Breast epithelium (tissue), 4 donors: Measurements from ENCODE around the gene GNA12. TPM values are rescaled to one million over a fixed set of nuclear protein-coding genes. Genes with fewer than 3 reads are reported as not detected.

Experiments used
- DNase-seq, 2 donors: peaks; one replicate each; pipeline ENCODE4 v3.0.0-alpha.2; 2019; ENCODE audit warnings: low spot score in 2 of 2
- H3K27ac ChIP-seq, 2 donors: fragments of 200-600 bp; sonication (generic) in 1 of 2; one replicate each; pipeline ENCODE4 v1.5.1; 2016 to 2019; ENCODE audit warnings: mild to moderate bottlenecking in 1 of 2
- H3K27me3 ChIP-seq, 2 donors: fragments of 200-600 bp; sonication (generic) in 1 of 2; one replicate each; pipeline versions ENCODE4 v1.5.1 to v1.6.0; 2017 to 2019; ENCODE audit warnings: control low read depth in 1 of 2, mild to moderate bottlenecking in 1 of 2
- H3K36me3 ChIP-seq: fragments of 200-600 bp; one replicate; pipeline ENCODE4 v1.5.1; 2019
- H3K4me1 ChIP-seq, 2 donors: fragments of 200-600 bp; sonication (generic); one replicate each; pipeline ENCODE4 v1.5.1; 2016 to 2019; ENCODE audit warnings: control low read depth in 1 of 2
- H3K4me3 ChIP-seq, 3 donors: fragments of 200-600 bp; sonication (generic); 1 replicate in 2 of 3; 2 replicates in 1 of 3; pipeline ENCODE4 v1.5.1; 2016 to 2019; ENCODE audit warnings: mild to moderate bottlenecking in 3 of 3, moderate library complexity in 2 of 3
- H3K9me3 ChIP-seq, 2 donors: fragments of 200-600 bp; sonication (generic) in 1 of 2; one replicate each; pipeline ENCODE4 v1.5.1; 2016 to 2019; ENCODE audit warnings: control low read depth in 1 of 2
- CTCF ChIP-seq, 3 donors: fragments of 450-650 bp; IDR thresholded peaks; one replicate each; pipeline ENCODE4 v1.5.1; 2016 to 2017; ENCODE audit warnings: antibody characterized with exemption in 3 of 3, mild to moderate bottlenecking in 3 of 3, moderate library complexity in 3 of 3
- POLR2A ChIP-seq: fragments of 450-650 bp; IDR thresholded peaks from one replicate; pipeline ENCODE4 v1.6.1; 2016; ENCODE audit warnings: antibody characterized with exemption, mild to moderate bottlenecking, moderate library complexity
- POLR2AphosphoS5 ChIP-seq, 3 donors: sonication (generic); formaldehyde crosslinking; IDR thresholded peaks; one replicate each; pipeline ENCODE4 v1.6.1; 2017; ENCODE audit warnings: antibody characterized with exemption in 3 of 3
- intact Hi-C: fragments of 100-400 bp; cut with DNase I; formaldehyde crosslinking; loops from one replicate; pipeline ENCODE4 v1.15.1; 2023; ENCODE audit warnings: low total_unique reads
- total RNA-seq, 3 donors: library from RNA; depleted of rRNA; stranded (reverse); fragments of >200 nt; gene quantifications; one replicate each; pipeline ENCODE4 v1.1.0, GENCODE V29; 2016

The GNA12 gene
- total RNA-seq, 3 donors from 2014 or later = 11.3 to 31.4 (median 24.9) TPM

- H3K36me3 ChIP-seq = no peaks in the 10 kb centered on the region
- no peaks in the 10 kb centered on the region for H3K27me3 ChIP-seq
- no peak overlapping the region for H3K4me3 ChIP-seq
- no peaks in the 10 kb centered on the region for H3K9me3 ChIP-seq
- peaks cover 3 to 10% of the 10 kb centered on the region in 2 donors for H3K4me1 ChIP-seq
- peak overlapping the region; percentile 65 to 67 for H3K27ac ChIP-seq
- no peak for DNase-seq
- intact Hi-C loops = no loop called here
- TF ChIP-seq CTCF (IDR thresholded peaks at IDR 0.05) (no peak), POLR2A (no peak), POLR2AphosphoS5 (IDR thresholded peaks at IDR 0.05) (no peak)
Measured at GRCh38 chr7:2821842-2822507, 22.1 kb downstream of the GNA12 start.

- peak overlapping the region; percentile 65 to 67 for H3K27ac ChIP-seq
- intact Hi-C loops = no loop called here
- H3K36me3 ChIP-seq = no peaks in the 10 kb centered on the region
- H3K4me1 ChIP-seq = peaks cover 3 to 10% of the 10 kb centered on the region in 2 donors
- no peaks in the 10 kb centered on the region for H3K27me3 ChIP-seq
- no peak overlapping the region for H3K4me3 ChIP-seq
- no peak for TF ChIP-seq POLR2A
- no peak for TF ChIP-seq CTCF (IDR thresholded peaks at IDR 0.05)
- TF ChIP-seq POLR2AphosphoS5 (IDR thresholded peaks at IDR 0.05) = no peak
- no peaks in the 10 kb centered on the region for H3K9me3 ChIP-seq
- no peak for DNase-seq
Measured at GRCh38 chr7:2821161-2821841, 22.8 kb downstream of the GNA12 start.

GRCh38 chr7:2820508-2820934, 23.6 kb downstream of the GNA12 start:
- H3K27me3 ChIP-seq = no peaks in the 10 kb centered on the region
- TF ChIP-seq POLR2AphosphoS5 (IDR thresholded peaks at IDR 0.05) (peak; percentile 54 to 88 (median 74)), POLR2A (no peak)
- H3K9me3 ChIP-seq = no peaks in the 10 kb centered on the region
- intact Hi-C loops = no loop called here
- DNase-seq = peak in 1 of 2 donors; percentile 75
- H3K27ac ChIP-seq = peak overlapping the region; percentile 48 to 67
- H3K4me3 ChIP-seq = no peak overlapping the region
- H3K36me3 ChIP-seq = no peaks in the 10 kb centered on the region
- peaks cover 3 to 10% of the 10 kb centered on the region in 2 donors for H3K4me1 ChIP-seq

- Histone ChIP-seq H3K4me3 (no peak overlapping the region), H3K4me1 (peaks cover 3 to 10% of the 10 kb centered on the region in 2 donors), H3K27ac (peak overlapping the region in 1 of 2 donors; percentile 48), H3K27me3 (no peaks in the 10 kb centered on the region), H3K36me3 (no peaks in the 10 kb centered on the region), H3K9me3 (no peaks in the 10 kb centered on the region)
- no peak for TF ChIP-seq CTCF (IDR thresholded peaks at IDR 0.05)
- no peak for TF ChIP-seq POLR2AphosphoS5 (IDR thresholded peaks at IDR 0.05)
- no peak for TF ChIP-seq POLR2A
- DNase-seq = no peak
- intact Hi-C loops = no loop called here
Measured at GRCh38 chr7:2819954-2820397, 24.1 kb downstream of the GNA12 start.

- no peaks in the 10 kb centered on the region for H3K27me3 ChIP-seq
- H3K4me1 ChIP-seq = peaks cover 3 to 10% of the 10 kb centered on the region in 2 donors
- H3K27ac ChIP-seq = no peak overlapping the region
- H3K9me3 ChIP-seq = no peaks in the 10 kb centered on the region
- H3K36me3 ChIP-seq = no peaks in the 10 kb centered on the region
- intact Hi-C loops = no loop called here
- TF ChIP-seq POLR2AphosphoS5 (IDR thresholded peaks at IDR 0.05) = no peak
- TF ChIP-seq POLR2A = no peak
- no peak overlapping the region for H3K4me3 ChIP-seq
- no peak for DNase-seq
Measured at GRCh38 chr7:2819161-2819953, 24.8 kb downstream of the GNA12 start.
